Natural killer cell treated with Interleukin-12 subunit alpha and Interleukin-12 subunit beta and Interleukin-15 and Interleukin-18, amount 100 ng/mL, for 72 hours (primary cell): ENCODE data around the gene BDP1. TPM values are rescaled to one million over a fixed set of nuclear protein-coding genes. Genes with fewer than 3 reads are reported as not detected.
"Not testable (repeated sequence)": the region's sequence is repeated elsewhere in the genome, so short reads cannot be mapped to it uniquely, and the experiment has no call there.

ENCODE experiments used
- ATAC-seq, 2 donors: fragments of 150-1000 bp; cut with Tn5 transposase in 1 of 2; sonication (Bioruptor Pico), chemical (Tn5 transposase) in 1 of 2; 2 replicates each; pipeline ENCODE4 v1.10.0; 2021
- DNase-seq: peaks from one replicate; pipeline ENCODE4 v3.0.0; 2022; ENCODE audit warnings: low spot score
- H3K27ac Mint-ChIP-seq, 2 donors: 1 replicate in 1 of 2; 2 replicates in 1 of 2; pipeline ENCODE4 v1.8.0; 2022; ENCODE audit warnings: mixed read lengths in 2 of 2, mild to moderate bottlenecking in 1 of 2, moderate library complexity in 1 of 2
- H3K27me3 Mint-ChIP-seq, 2 donors: 1 replicate in 1 of 2; 2 replicates in 1 of 2; pipeline ENCODE4 v1.8.0; 2022; ENCODE audit warnings: mixed read lengths in 2 of 2
- H3K36me3 Mint-ChIP-seq: one replicate; pipeline ENCODE4 v1.8.0; 2022; ENCODE audit warnings: mixed read lengths
- H3K4me1 Mint-ChIP-seq, 2 donors: 1 replicate in 1 of 2; 2 replicates in 1 of 2; pipeline ENCODE4 v1.8.0; 2022; ENCODE audit warnings: low read depth in 2 of 2, mixed read lengths in 2 of 2, mild to moderate bottlenecking in 1 of 2
- H3K4me3 Mint-ChIP-seq: one replicate; pipeline ENCODE4 v1.8.0; 2022; ENCODE audit warnings: mixed read lengths
- H3K9me3 Mint-ChIP-seq: 2 replicates; pipeline ENCODE4 v1.8.0; 2022; ENCODE audit warnings: mixed read lengths
- total RNA-seq, 2 donors: library from RNA; stranded (reverse); gene quantifications; one replicate each; pipeline ENCODE4 v1.2.3, GENCODE V29; 2022

The BDP1 gene
- total RNA-seq, 2 donors from 2014 or later = 32.1 to 52.4 TPM

GRCh38 chr5:71563161-71563560 lies 107.7 kb downstream of the BDP1 start:
- Mint-ChIP-seq H3K36me3 (peaks cover 7% of the 10 kb centered on the region), H3K9me3 (no peaks in the 10 kb centered on the region), H3K27ac (no peak overlapping the region), H3K4me3 (no peak overlapping the region), H3K4me1 (no peaks in the 10 kb centered on the region), H3K27me3 (no peaks in the 10 kb centered on the region)
- ATAC-seq (no peak), DNase-seq (no peak)

- H3K4me1 Mint-ChIP-seq = no peaks in the 10 kb centered on the region
- H3K27me3 Mint-ChIP-seq = no peaks in the 10 kb centered on the region
- no peak overlapping the region for H3K27ac Mint-ChIP-seq
- DNase-seq (no peak), ATAC-seq (no peak)
- H3K4me3 Mint-ChIP-seq = no peak overlapping the region
- peaks cover 7% of the 10 kb centered on the region for H3K36me3 Mint-ChIP-seq
- H3K9me3 Mint-ChIP-seq = no peaks in the 10 kb centered on the region
Measured at GRCh38 chr5:71564895-71565294, 109.4 kb downstream of the BDP1 start.

GRCh38 chr5:71569748-71570509 lies 114.5 kb downstream of the BDP1 start:
- Mint-ChIP-seq H3K4me1 (no peaks in the 10 kb centered on the region), H3K4me3 (no peak overlapping the region), H3K27me3 (no peaks in the 10 kb centered on the region), H3K9me3 (no peaks in the 10 kb centered on the region), H3K27ac (no peak overlapping the region), H3K36me3 (peaks cover 4% of the 10 kb centered on the region)
- DNase-seq (no peak), ATAC-seq (no peak)

GRCh38 chr5:71571811-71572210 lies 116.4 kb downstream of the BDP1 start:
- not testable (repeated sequence) for H3K4me3 Mint-ChIP-seq, H3K4me1 Mint-ChIP-seq, H3K27ac Mint-ChIP-seq, H3K9me3 Mint-ChIP-seq, H3K27me3 Mint-ChIP-seq, H3K36me3 Mint-ChIP-seq, DNase-seq, ATAC-seq

GRCh38 chr5:71573591-71573990 lies 118.1 kb downstream of the BDP1 start:
- no peaks in the 10 kb centered on the region for H3K9me3 Mint-ChIP-seq
- no peak overlapping the region for H3K27ac Mint-ChIP-seq
- ATAC-seq (no peak), DNase-seq (no peak)
- no peaks in the 10 kb centered on the region for H3K36me3 Mint-ChIP-seq
- H3K27me3 Mint-ChIP-seq = no peaks in the 10 kb centered on the region
- no peaks in the 10 kb centered on the region for H3K4me1 Mint-ChIP-seq
- no peak overlapping the region for H3K4me3 Mint-ChIP-seq

GRCh38 chr5:71575588-71575987 lies 120.1 kb downstream of the BDP1 start:
- not testable (repeated sequence) for H3K4me3 Mint-ChIP-seq, H3K27ac Mint-ChIP-seq, ATAC-seq, DNase-seq, H3K27me3 Mint-ChIP-seq, H3K36me3 Mint-ChIP-seq, H3K4me1 Mint-ChIP-seq, H3K9me3 Mint-ChIP-seq

- Mint-ChIP-seq H3K27ac (no peak overlapping the region), H3K27me3 (no peaks in the 10 kb centered on the region), H3K4me3 (no peak overlapping the region), H3K4me1 (no peaks in the 10 kb centered on the region), H3K9me3 (no peaks in the 10 kb centered on the region), H3K36me3 (no peaks in the 10 kb centered on the region)
- no peak for DNase-seq
- ATAC-seq = no peak
Measured at GRCh38 chr5:71576241-71576640, 120.8 kb downstream of the BDP1 start.

- not testable (repeated sequence) for ATAC-seq, H3K4me3 Mint-ChIP-seq, H3K4me1 Mint-ChIP-seq, H3K27ac Mint-ChIP-seq, H3K36me3 Mint-ChIP-seq, H3K9me3 Mint-ChIP-seq, DNase-seq, H3K27me3 Mint-ChIP-seq
Measured at GRCh38 chr5:71577839-71578238, 122.4 kb downstream of the BDP1 start.

- DNase-seq = no peak
- Mint-ChIP-seq H3K27me3 (no peaks in the 10 kb centered on the region), H3K9me3 (no peaks in the 10 kb centered on the region), H3K4me3 (no peak overlapping the region), H3K4me1 (peaks cover 10 to 14% of the 10 kb centered on the region in 2 donors), H3K27ac (no peak overlapping the region), H3K36me3 (no peaks in the 10 kb centered on the region)
- no peak for ATAC-seq
Measured at GRCh38 chr5:71582945-71583584, 127.6 kb downstream of the BDP1 start.

- peak in 1 of 2 donors; percentile 0 for ATAC-seq
- H3K4me1 Mint-ChIP-seq = peaks cover 35 to 37% of the 10 kb centered on the region in 2 donors
- no peak for DNase-seq
- peaks cover 6% of the 10 kb centered on the region for H3K36me3 Mint-ChIP-seq
- H3K27me3 Mint-ChIP-seq = no peaks in the 10 kb centered on the region
- peak overlapping the region; percentile 90 to 92 for H3K27ac Mint-ChIP-seq
- H3K4me3 Mint-ChIP-seq = peak overlapping the region; percentile 91
- H3K9me3 Mint-ChIP-seq = peaks cover 7% of the 10 kb centered on the region
Measured at GRCh38 chr5:71586052-71586940, 130.8 kb downstream of the BDP1 start.

- Mint-ChIP-seq H3K27ac (peak within 1 kb of the TSS; percentile 90 to 92), H3K9me3 (peaks cover 7% of the 10 kb centered on the region), H3K4me3 (peak within 1 kb of the TSS; percentile 91), H3K36me3 (peaks cover 6% of the 10 kb centered on the region), H3K4me1 (peaks cover 35 to 37% of the 10 kb centered on the region in 2 donors), H3K27me3 (no peaks in the 10 kb centered on the region)
- DNase-seq (peak; percentile 98), ATAC-seq (peak; percentile 99)
Measured at GRCh38 chr5:71586941-71587765, 131.7 kb downstream of the BDP1 start, which contains the start of gene MCCC2. TSS of gene MCCC2 (plus strand) at chr5:71587340. CDS start at chr5:71587426, 86 bp downstream.

- DNase-seq = no peak
Measured at GRCh38 chr5:71587766-71588532, 132.5 kb downstream of the BDP1 start.

More at GRCh38 chr5:71587766-71588532, 132.5 kb downstream of the BDP1 start:
- Mint-ChIP-seq H3K27me3 (no peaks in the 10 kb centered on the region), H3K4me1 (peaks cover 40 to 41% of the 10 kb centered on the region in 2 donors), H3K9me3 (peaks cover 7% of the 10 kb centered on the region), H3K36me3 (peaks cover 12% of the 10 kb centered on the region), H3K27ac (peak overlapping the region; percentile 90 to 92), H3K4me3 (peak overlapping the region; percentile 91)
- ATAC-seq = no peak
